Transverse colon (tissue), 4 donors: Measurements from ENCODE around the gene PC.
"Not testable (repeated sequence)": the region's sequence is repeated elsewhere in the genome, so short reads cannot be mapped to it uniquely, and the experiment has no call there.

Source experiments
- CTCF ChIP-seq, 5 experiments: fragments of 200-600 bp in 3 of 5; fragments of 450-650 bp in 2 of 5; sonication (generic) in 3 of 5; IDR thresholded peaks; 1 replicate in 2 of 5; 2 replicates in 3 of 5; pipeline ENCODE4 v1.5.1; 2016 to 2017; ENCODE audit warnings: antibody characterized with exemption in 5 of 5, inconsistent platforms in 3 of 5, mild to moderate bottlenecking in 2 of 5, moderate library complexity in 1 of 5
- EP300 ChIP-seq: sonication (generic); formaldehyde crosslinking; IDR thresholded peaks from one replicate; pipeline ENCODE4 v1.6.1; 2017; ENCODE audit warnings: antibody characterized with exemption, low read depth
- POLR2A ChIP-seq: fragments of 450-650 bp; IDR thresholded peaks from one replicate; pipeline ENCODE4 v1.6.1; 2016; ENCODE audit warnings: antibody characterized with exemption, mild to moderate bottlenecking, moderate library complexity
- POLR2AphosphoS5 ChIP-seq, 3 donors: sonication (generic); formaldehyde crosslinking; IDR thresholded peaks; one replicate each; pipeline ENCODE4 v1.6.1; 2016; ENCODE audit warnings: antibody characterized with exemption in 3 of 3

- TF ChIP-seq CTCF (IDR thresholded peaks at IDR 0.05); EP300; POLR2AphosphoS5 (IDR thresholded peaks at IDR 0.05); POLR2A: not testable (repeated sequence)
Measured at GRCh38 chr11:66989360-66989759, 31.2 kb upstream of the PC start.
